ENCODE results near the gene GAS7. TPM values are rescaled to one million over a fixed set of nuclear protein-coding genes. Genes with fewer than 3 reads are reported as not detected.

GAS7 gene
- total RNA-seq, 1 donor from 2014 or later, result 72.7 TPM

DNA sequence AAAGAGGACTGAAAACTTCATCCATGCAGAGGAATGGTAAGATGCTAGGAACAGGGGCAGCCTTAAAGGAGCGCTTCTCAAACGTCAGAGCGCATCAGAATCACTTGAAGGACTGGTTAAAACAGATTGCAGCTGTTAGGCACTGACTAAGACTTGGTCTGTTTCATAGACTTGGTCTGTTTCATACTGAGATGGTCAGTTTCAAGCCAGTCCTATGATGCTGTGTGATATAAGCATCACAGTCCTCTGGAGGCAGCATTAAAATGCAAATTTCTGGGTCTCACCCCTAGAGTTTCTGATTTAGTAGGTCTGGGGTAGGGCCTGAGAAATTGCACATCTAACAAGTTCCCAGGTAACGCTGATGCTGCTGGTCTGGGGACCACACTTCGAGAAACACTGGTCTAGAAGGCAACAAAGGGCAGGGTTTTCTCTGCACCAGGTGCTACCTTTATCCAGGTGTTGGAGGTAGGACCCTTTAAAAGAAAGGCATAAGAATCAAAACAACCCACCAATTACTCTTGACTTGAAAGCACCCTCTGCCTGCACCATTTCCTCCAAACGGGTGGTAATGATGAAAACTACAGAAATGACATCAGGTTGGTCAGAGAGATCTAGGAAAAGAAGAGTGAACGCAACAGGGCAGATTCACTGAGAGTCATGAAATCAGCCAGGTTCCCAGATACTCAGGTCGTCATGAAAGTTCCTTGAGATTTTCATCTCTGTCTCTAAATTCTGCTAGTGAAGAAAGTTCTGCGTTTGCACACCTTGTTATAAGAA lies 198.3 kb downstream of the GAS7 start:
- no peaks in the 10 kb centered on the region for H3K27me3 Mint-ChIP-seq (ENCODE audit: low read depth)
- TF ChIP-seq, protein P1, sequence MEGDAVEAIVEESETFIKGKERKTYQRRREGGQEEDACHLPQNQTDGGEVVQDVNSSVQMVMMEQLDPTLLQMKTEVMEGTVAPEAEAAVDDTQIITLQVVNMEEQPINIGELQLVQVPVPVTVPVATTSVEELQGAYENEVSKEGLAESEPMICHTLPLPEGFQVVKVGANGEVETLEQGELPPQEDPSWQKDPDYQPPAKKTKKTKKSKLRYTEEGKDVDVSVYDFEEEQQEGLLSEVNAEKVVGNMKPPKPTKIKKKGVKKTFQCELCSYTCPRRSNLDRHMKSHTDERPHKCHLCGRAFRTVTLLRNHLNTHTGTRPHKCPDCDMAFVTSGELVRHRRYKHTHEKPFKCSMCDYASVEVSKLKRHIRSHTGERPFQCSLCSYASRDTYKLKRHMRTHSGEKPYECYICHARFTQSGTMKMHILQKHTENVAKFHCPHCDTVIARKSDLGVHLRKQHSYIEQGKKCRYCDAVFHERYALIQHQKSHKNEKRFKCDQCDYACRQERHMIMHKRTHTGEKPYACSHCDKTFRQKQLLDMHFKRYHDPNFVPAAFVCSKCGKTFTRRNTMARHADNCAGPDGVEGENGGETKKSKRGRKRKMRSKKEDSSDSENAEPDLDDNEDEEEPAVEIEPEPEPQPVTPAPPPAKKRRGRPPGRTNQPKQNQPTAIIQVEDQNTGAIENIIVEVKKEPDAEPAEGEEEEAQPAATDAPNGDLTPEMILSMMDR (conservative IDR thresholded peaks at IDR 0.05), result no peak
- H3K27ac Mint-ChIP-seq (ENCODE audit: unreplicated experiment), result no peak overlapping the region
- no peak overlapping the region for H3K4me3 Mint-ChIP-seq
- H3K9me3 Mint-ChIP-seq, result peaks cover 2% of the 10 kb centered on the region
- no peaks in the 10 kb centered on the region for H3K4me1 Mint-ChIP-seq
- H3K36me3 Mint-ChIP-seq (ENCODE audit: low read depth), result peaks cover 1% of the 10 kb centered on the region
- no peak for DNase-seq (ENCODE audit: low read depth, low spot score)

DNA sequence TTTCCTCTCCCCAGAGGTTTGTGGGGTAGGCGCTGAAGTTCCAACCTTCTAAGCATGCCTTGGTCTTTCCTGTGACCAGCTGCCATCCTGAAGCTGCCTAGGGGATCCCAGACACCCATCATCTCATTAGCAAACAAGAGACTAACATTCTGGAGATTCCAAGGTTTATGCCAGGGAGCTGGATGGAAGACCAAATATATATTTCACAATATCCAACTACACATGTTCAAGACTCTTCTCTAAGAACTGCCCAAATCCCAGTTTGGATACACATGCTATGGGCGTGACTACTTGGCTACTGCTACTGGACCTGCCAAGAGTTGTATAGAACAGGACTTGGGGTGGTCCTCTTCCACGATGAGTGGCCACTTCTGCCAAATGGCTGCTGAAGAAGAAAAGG lies 200.3 kb downstream of the GAS7 start:
- Mint-ChIP-seq H3K4me3 (no peak overlapping the region), H3K9me3 (peaks cover 3% of the 10 kb centered on the region), H3K27ac (ENCODE audit: unreplicated experiment) (no peak overlapping the region), H3K27me3 (ENCODE audit: low read depth) (no peaks in the 10 kb centered on the region), H3K36me3 (ENCODE audit: low read depth) (peaks cover 3% of the 10 kb centered on the region), H3K4me1 (no peaks in the 10 kb centered on the region)
- TF ChIP-seq, protein P1 (conservative IDR thresholded peaks at IDR 0.05), result no peak
- no peak for DNase-seq (ENCODE audit: low read depth, low spot score)

DNA sequence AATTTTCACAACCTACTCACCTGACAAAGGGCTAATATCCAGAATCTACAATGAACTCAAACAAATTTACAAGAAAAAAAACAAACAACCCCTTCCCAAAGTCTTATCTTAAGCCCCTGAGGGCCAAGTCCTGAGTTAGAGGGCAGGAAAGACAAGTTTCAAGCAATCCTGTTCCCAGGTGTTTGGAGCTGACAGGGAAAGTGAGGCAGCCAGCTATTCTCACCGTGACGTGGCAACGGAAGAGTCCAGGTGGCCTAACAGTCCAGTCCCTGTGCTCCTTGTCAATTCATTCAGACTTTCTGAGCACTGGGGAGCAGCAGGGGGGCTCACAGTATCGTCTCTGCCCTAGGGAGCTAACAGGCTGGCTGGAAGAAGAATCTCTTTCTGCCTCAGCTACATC lies 203.6 kb downstream of the GAS7 start:
- Mint-ChIP-seq H3K36me3 (ENCODE audit: low read depth) (peaks cover 3% of the 10 kb centered on the region), H3K4me3 (no peak overlapping the region), H3K9me3 (peaks cover 3% of the 10 kb centered on the region), H3K4me1 (no peaks in the 10 kb centered on the region), H3K27me3 (ENCODE audit: low read depth) (no peaks in the 10 kb centered on the region), H3K27ac (ENCODE audit: unreplicated experiment) (no peak overlapping the region)
- TF ChIP-seq, protein P1 (conservative IDR thresholded peaks at IDR 0.05), result no peak
- no peak for DNase-seq (ENCODE audit: low read depth, low spot score)

DNA sequence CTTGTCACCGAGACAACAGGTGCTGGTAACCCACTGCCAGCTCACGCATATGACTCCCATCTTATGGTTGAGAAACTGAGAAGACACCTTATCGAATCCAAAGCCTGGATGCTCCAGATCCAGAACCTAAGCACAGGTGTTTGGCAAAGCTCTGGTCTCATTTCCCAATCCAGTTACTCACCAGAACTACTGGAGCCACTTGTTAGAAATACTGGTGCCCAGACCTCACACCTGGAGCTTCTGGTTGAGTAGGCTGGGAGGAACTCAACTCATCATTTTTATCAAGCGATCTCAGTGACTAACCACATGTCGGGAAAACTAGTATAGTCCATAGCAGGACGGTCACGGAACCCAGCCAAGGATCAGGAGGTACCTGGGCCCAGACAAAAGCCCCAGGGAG lies 206.6 kb downstream of the GAS7 start:
- Mint-ChIP-seq H3K9me3 (peaks cover 3% of the 10 kb centered on the region), H3K4me3 (no peak overlapping the region), H3K27me3 (ENCODE audit: low read depth) (no peaks in the 10 kb centered on the region), H3K4me1 (peaks cover 7% of the 10 kb centered on the region), H3K27ac (ENCODE audit: unreplicated experiment) (no peak overlapping the region), H3K36me3 (ENCODE audit: low read depth) (peaks cover 3% of the 10 kb centered on the region)
- DNase-seq (ENCODE audit: low read depth, low spot score), result no peak
- TF ChIP-seq, protein P1 (conservative IDR thresholded peaks at IDR 0.05), result no peak

DNA sequence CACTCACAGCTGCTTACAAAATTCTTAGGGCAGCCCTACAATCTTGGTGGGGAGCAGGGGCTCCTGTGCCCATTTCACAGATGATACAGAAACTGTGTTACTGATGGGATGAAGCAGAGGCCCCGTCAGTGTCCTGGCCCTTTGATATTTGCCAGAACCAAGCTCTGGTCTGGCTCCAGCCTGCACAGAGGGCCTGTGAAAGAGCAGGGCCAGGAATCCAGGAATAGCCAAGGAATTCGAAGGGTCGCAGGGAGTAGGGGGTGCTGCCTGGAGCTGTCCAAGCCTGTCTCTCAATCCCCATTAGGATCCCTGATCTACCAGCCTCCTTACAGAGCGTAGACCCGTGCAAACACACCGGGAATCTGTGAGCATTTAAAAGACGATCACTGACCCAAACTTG lies 207.1 kb downstream of the GAS7 start:
- TF ChIP-seq, protein P1 (conservative IDR thresholded peaks at IDR 0.05), result no peak
- Mint-ChIP-seq H3K27ac (ENCODE audit: unreplicated experiment) (no peak overlapping the region), H3K36me3 (ENCODE audit: low read depth) (peaks cover 3% of the 10 kb centered on the region), H3K27me3 (ENCODE audit: low read depth) (no peaks in the 10 kb centered on the region), H3K9me3 (peaks cover 3% of the 10 kb centered on the region), H3K4me1 (peaks cover 10% of the 10 kb centered on the region), H3K4me3 (no peak overlapping the region)
- no peak for DNase-seq (ENCODE audit: low read depth, low spot score)

Data from neural crest cell (in vitro differentiated cells).